GM06990 (cell line): ENCODE data around the gene OPCML.

Experiments used
- DNase-seq: peaks from one replicate; pipeline ENCODE4 v3.0.0-alpha.2; 2011; ENCODE audit not compliant: insufficient read length; ENCODE audit errors: extremely low read depth
- H3K27me3 ChIP-seq: replicated peaks from 2 replicates; pipeline ENCODE4 v1.6.0; 2011; ENCODE audit warnings: low read length; ENCODE audit not compliant: control insufficient read depth, insufficient read depth
- H3K36me3 ChIP-seq: 2 replicates; pipeline ENCODE4 v1.5.1; 2011; ENCODE audit warnings: low read length; ENCODE audit not compliant: control insufficient read depth, insufficient read depth
- H3K4me3 ChIP-seq: replicated peaks from 2 replicates; pipeline ENCODE4 v1.5.1; 2011; ENCODE audit warnings: low read depth, mild to moderate bottlenecking, control low read depth, low read length
- CTCF ChIP-seq: IDR thresholded peaks from 2 replicates; pipeline ENCODE4 v1.5.1; 2011; ENCODE audit warnings: low read length, control low read depth, mild to moderate bottlenecking, inconsistent platforms; ENCODE audit not compliant: insufficient read depth, poor library complexity, severe bottlenecking

The OPCML gene

DNA sequence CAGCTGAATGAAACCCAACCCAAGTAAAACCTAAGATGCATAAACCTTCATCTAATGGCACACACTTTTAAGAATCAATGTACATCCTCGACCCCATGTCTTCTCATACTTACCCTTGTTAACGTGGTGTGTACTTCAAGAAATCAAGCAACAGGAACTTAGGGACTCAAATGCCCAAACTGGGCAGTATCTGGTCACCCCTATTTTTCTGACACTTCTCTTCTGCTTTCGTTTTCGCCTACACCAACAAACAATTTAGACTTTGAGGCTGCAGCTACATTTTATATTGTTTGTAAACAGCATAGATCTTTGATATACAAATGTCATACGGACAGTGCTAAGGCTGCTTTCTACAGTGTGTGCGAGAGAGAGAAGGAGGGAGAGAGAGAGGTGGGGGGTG is 1117.8 kb downstream of the OPCML start:
- TF ChIP-seq CTCF, result no peak
- Histone ChIP-seq H3K4me3 (no peak overlapping the region), H3K27me3 (no peaks in the 10 kb centered on the region; the same call in 1 of the 2 replicates), H3K36me3 (no peaks in the 10 kb centered on the region)
- DNase-seq, result no peak

DNA sequence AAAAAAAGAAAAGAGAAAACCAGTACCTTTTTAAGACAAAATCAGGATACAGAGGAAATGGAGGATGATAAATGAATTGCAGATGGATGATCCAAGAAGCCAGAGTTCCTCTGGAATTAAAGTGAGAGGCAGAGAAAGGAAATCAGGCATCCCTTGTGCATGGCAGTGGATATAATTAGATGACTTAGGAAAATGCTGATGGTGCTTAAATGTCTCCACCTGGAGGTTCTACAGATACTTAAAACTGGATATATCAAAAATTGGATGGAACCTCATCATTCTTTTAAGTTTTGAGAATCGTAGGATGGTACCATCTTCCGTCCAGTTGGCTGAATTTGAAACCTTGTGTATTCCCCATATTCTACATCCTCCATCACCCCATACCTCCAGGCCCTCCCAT is 1121.9 kb downstream of the OPCML start:
- Histone ChIP-seq H3K36me3 (no peaks in the 10 kb centered on the region), H3K27me3 (no peaks in the 10 kb centered on the region), H3K4me3 (no peak overlapping the region)
- no peak for TF ChIP-seq CTCF
- DNase-seq, result no peak

DNA sequence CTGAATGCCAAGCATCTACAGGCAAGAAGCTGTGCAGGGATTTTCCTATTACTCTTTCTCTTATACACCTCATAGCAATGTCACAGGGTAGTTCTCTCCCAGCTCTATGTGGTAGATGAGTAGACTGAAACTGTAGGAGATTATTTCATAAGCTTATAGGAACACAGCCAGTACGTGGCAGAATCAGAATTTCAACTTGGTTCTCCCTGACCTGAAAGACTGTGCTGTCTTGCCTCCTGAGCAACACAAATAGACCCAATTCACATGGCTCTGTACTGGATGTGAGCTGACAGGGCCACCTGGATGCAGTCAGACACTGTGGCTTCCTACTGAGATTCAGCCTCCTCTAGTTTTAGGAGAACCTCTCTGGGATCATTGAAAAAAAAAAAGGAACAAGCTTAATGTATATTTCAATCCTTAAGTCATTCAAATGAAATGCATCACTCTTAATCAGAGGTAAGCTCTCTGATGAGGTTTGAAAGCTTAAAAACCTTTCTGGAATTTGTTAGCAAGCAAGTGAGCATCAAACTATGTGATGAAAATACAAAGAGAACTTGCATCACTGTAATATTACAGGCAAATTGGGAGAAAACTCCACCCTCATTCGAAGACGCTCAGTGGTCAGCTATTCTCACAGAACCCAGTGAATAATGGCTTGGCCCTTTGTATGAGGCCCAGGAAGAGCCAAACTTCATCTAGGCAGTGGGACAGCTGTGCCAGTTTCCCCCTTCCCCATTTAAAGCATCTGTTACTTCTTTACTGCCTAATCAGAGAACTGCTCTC is 1122.5 kb downstream of the OPCML start:
- DNase-seq, result no peak
- Histone ChIP-seq H3K36me3 (no peaks in the 10 kb centered on the region), H3K27me3 (no peaks in the 10 kb centered on the region), H3K4me3 (no peak overlapping the region)
- no peak for TF ChIP-seq CTCF

GRCh38 chr11:132408877-132409276 is 1123.4 kb downstream of the OPCML start:
- H3K4me3 ChIP-seq, result no peak overlapping the region
- DNase-seq, result peak; percentile 21
- no peaks in the 10 kb centered on the region for H3K36me3 ChIP-seq
- TF ChIP-seq CTCF, result no peak
- H3K27me3 ChIP-seq, result no peaks in the 10 kb centered on the region

DNA sequence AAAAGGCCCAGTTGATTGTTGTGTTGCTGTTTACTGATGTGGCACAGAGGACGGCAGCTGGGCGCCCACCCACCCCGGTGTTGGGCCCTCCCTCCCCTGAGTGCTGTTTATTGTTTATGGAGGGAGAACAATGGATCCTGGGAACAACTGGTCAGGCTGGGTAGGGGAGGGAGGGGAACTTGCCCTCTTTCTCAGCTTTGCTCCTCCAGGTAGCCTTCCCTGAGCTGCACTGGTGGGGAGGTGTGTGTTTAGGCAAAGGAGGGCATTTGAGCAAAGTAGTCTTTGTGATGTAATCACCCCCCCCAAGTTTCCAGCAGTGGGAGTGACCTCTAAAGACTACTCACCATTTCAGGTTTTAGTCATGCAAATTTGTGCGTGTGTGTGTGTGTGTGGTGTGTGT is 1126.6 kb downstream of the OPCML start:
- H3K36me3 ChIP-seq, result no peaks in the 10 kb centered on the region
- TF ChIP-seq CTCF, result no peak
- no peak for DNase-seq
- H3K27me3 ChIP-seq, result 0 out of 2 replicates have a peak, but pooled peaks cover 1% of the 10 kb centered on the region
- no peak overlapping the region for H3K4me3 ChIP-seq

DNA sequence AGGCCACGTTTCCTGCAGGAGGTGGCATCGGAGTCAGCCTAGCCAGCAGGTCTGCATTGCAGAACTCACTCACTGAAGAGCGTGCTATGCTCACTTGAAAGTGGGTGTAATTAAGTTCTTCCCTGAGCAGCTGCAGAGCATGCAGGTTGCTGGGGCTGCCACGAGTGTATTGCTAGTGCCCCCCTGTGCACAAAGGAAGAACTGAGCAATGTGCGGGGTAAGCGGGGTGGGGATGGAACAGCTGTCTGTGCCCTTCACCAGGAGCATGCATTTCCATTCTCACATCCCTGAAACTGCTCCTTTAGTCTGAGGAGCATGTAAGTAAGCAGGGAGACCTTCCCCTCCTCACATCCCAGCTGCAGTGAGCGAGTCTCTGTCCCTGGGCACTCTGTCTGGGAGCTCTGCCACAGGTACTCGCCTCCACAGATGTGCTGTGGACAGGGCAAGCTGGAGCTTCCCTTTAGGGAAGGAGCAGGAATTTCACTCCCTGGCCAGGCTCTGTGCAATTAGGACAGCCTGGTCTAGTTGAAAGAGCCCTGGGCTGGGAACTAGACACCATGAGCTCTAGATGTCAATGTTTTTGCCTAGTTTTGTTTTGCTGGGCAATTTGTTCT is 1130.1 kb downstream of the OPCML start:
- H3K36me3 ChIP-seq, result no peaks in the 10 kb centered on the region
- no peak overlapping the region for H3K4me3 ChIP-seq
- peak; percentile 59 for DNase-seq
- 0 out of 2 replicates have a peak, but pooled peaks cover 1% of the 10 kb centered on the region for H3K27me3 ChIP-seq
- TF ChIP-seq CTCF, result peak; percentile 84
